ENCODE results near the gene AK9.

DNA sequence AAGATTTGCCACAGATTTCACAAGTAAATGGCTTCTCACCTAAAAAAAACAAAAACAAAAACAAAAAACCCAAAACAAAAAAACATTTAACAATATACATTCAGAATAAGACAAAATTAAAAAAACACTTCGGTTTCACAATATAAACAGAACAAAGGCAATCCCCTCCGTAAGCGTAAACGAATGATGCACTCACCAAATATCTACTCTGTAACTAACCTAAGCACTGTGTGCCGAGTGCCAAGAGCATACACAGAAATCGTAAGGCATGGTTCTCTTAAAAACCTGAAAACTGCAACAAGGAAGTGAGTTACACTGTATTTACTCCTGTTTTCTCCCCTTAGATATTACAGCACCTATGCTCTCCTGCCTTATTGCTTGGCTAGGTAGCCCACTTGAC, 223.3 kb downstream of the AK9 start:
- TF ChIP-seq, protein P1, sequence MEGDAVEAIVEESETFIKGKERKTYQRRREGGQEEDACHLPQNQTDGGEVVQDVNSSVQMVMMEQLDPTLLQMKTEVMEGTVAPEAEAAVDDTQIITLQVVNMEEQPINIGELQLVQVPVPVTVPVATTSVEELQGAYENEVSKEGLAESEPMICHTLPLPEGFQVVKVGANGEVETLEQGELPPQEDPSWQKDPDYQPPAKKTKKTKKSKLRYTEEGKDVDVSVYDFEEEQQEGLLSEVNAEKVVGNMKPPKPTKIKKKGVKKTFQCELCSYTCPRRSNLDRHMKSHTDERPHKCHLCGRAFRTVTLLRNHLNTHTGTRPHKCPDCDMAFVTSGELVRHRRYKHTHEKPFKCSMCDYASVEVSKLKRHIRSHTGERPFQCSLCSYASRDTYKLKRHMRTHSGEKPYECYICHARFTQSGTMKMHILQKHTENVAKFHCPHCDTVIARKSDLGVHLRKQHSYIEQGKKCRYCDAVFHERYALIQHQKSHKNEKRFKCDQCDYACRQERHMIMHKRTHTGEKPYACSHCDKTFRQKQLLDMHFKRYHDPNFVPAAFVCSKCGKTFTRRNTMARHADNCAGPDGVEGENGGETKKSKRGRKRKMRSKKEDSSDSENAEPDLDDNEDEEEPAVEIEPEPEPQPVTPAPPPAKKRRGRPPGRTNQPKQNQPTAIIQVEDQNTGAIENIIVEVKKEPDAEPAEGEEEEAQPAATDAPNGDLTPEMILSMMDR (IDR thresholded peaks at IDR 0.05): no peak
- TF ChIP-seq, protein P2, sequence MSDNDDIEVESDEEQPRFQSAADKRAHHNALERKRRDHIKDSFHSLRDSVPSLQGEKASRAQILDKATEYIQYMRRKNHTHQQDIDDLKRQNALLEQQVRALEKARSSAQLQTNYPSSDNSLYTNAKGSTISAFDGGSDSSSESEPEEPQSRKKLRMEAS (IDR thresholded peaks at IDR 0.05; ENCODE audit: low read depth): no peak
- TF ChIP-seq, protein P3, sequence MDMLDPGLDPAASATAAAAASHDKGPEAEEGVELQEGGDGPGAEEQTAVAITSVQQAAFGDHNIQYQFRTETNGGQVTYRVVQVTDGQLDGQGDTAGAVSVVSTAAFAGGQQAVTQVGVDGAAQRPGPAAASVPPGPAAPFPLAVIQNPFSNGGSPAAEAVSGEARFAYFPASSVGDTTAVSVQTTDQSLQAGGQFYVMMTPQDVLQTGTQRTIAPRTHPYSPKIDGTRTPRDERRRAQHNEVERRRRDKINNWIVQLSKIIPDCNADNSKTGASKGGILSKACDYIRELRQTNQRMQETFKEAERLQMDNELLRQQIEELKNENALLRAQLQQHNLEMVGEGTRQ (IDR thresholded peaks at IDR 0.05; ENCODE audit: borderline replicate concordance, low read depth, low read length): no peak
- no peak for TF ChIP-seq EP300 (IDR thresholded peaks at IDR 0.05; ENCODE audit: borderline replicate concordance in 1 of 2, low read depth in 1 of 2, low read length in 1 of 2)
- TF ChIP-seq EZH2phosphoT487 (IDR thresholded peaks at IDR 0.05; ENCODE audit: borderline replicate concordance, low read depth): no peak
- TF ChIP-seq POLR2AphosphoS5 (IDR thresholded peaks at IDR 0.05; ENCODE audit: low read depth, low read length): no peak
- TF ChIP-seq RFX5 (IDR thresholded peaks at IDR 0.05; ENCODE audit: low read length): no peak
